GM21717 (cell line): ENCODE data around the gene ZCCHC12.
"Not testable (repeated sequence)": the region's sequence is repeated elsewhere in the genome, so short reads cannot be mapped to it uniquely, and the experiment has no call there.

Experiments used
- ATAC-seq: cut with Tn5 transposase; IDR thresholded peaks from one replicate; pipeline ENCODE4 v1.9.1; 2021; ENCODE audit warnings: mild to moderate bottlenecking, moderate library complexity; ENCODE audit not compliant: unreplicated experiment

ZCCHC12 gene

GRCh38 chrX:118823263-118824172, at the start of gene ZCCHC12:
Gene ZCCHC12, plus strand, starts transcription at chrX:118823824. Its CDS starts 1,421 bp downstream, at chrX:118825245.
- no peak for ATAC-seq

- no peak for ATAC-seq
Measured at GRCh38 chrX:118779581-118779980, 44.0 kb upstream of the ZCCHC12 start.

GRCh38 chrX:118780509-118780908, 43.1 kb upstream of the ZCCHC12 start:
- ATAC-seq = no peak

GRCh38 chrX:118780911-118781310, 42.7 kb upstream of the ZCCHC12 start:
- ATAC-seq = no peak

GRCh38 chrX:118795528-118796280, 27.9 kb upstream of the ZCCHC12 start:
- no peak for ATAC-seq

- no peak for ATAC-seq
Measured at GRCh38 chrX:118802857-118803256, 20.8 kb upstream of the ZCCHC12 start.

- ATAC-seq = no peak
Measured at GRCh38 chrX:118807151-118808017, 16.2 kb upstream of the ZCCHC12 start.

- not testable (repeated sequence) for ATAC-seq
Measured at GRCh38 chrX:118817257-118817656, 6.4 kb upstream of the ZCCHC12 start.

- ATAC-seq = no peak
Measured at GRCh38 chrX:118824173-118824730, 628 bp downstream of the ZCCHC12 start.

- no peak for ATAC-seq
Measured at GRCh38 chrX:118825227-118825626, 1.6 kb downstream of the ZCCHC12 start.

- no peak for ATAC-seq
Measured at GRCh38 chrX:118839334-118839958, 15.8 kb downstream of the ZCCHC12 start.

GRCh38 chrX:118847676-118848075, 24.1 kb downstream of the ZCCHC12 start:
- ATAC-seq = no peak

- ATAC-seq = no peak
Measured at GRCh38 chrX:118853596-118853995, 30.0 kb downstream of the ZCCHC12 start.

GRCh38 chrX:118855681-118856310, 32.2 kb downstream of the ZCCHC12 start:
- ATAC-seq = no peak

- no peak for ATAC-seq
Measured at GRCh38 chrX:118857006-118857405, 33.4 kb downstream of the ZCCHC12 start.

GRCh38 chrX:118861338-118861737, 37.7 kb downstream of the ZCCHC12 start:
- no peak for ATAC-seq

- no peak for ATAC-seq
Measured at GRCh38 chrX:118862091-118862490, 38.5 kb downstream of the ZCCHC12 start.

- no peak for ATAC-seq
Measured at GRCh38 chrX:118862979-118863378, 39.4 kb downstream of the ZCCHC12 start.

GRCh38 chrX:118864063-118864635, 40.5 kb downstream of the ZCCHC12 start:
- ATAC-seq = no peak
